ENCODE measurements around the gene KIFAP3. TPM values are rescaled to one million over a fixed set of nuclear protein-coding genes. Genes with fewer than 3 reads are reported as not detected.
"Not testable (repeated sequence)": the region's sequence is repeated elsewhere in the genome, so short reads cannot be mapped to it uniquely, and the experiment has no call there.

KIFAP3 gene
- total RNA-seq, 2 experiments from 2014 or later = 10.5 to 12.5 TPM

- Histone ChIP-seq H3K4me2 (ENCODE audit: low read length) (no peak overlapping the region), H2AFZ (ENCODE audit: low read length) (no peak overlapping the region), H3K9me3 (ENCODE audit: low read length) (peaks cover 27% of the 10 kb centered on the region), H4K20me1 (ENCODE audit: insufficient read depth, low read length) (no peaks in the 10 kb centered on the region), H3K4me3 (ENCODE audit: low read depth, low read length, poor library complexity, severe bottlenecking) (no peak overlapping the region), H3K27ac (ENCODE audit: low read depth, low read length, poor library complexity, severe bottlenecking) (no peak overlapping the region), H3K36me3 (ENCODE audit: insufficient read depth, low read length) (no peaks in the 10 kb centered on the region), H3K4me1 (ENCODE audit: insufficient read depth, low read length, poor library complexity, severe bottlenecking) (peaks cover 16% of the 10 kb centered on the region), H3K79me2 (ENCODE audit: insufficient read depth, low read depth, low read length) (peaks cover 9% of the 10 kb centered on the region; the same call in 1 of the 2 replicates), H3K9me2 (ENCODE audit: insufficient read depth, low read length) (no peaks in the 10 kb centered on the region)
- ChIA-PET POLR2A (interaction anchor here (0.6 kb wide), 1 partner anchor 730 kb away, joined by 4 read pairs; no protein-coding TSS in a partner anchor), CTCF (ENCODE audit: unreplicated experiment) (no interaction called here)
- TF ChIP-seq CTCF (conservative IDR thresholded peaks at IDR 0.05; ENCODE audit: low read length) (no peak), EZH2phosphoT487 (IDR thresholded peaks at IDR 0.05; ENCODE audit: borderline replicate concordance, low read depth, low read length) (no peak)
- intact Hi-C loops (cut with micrococcal nuclease; ENCODE audit: unreplicated experiment) = no loop called here
- BruUV-seq (replicated peaks) = no TSS peak
- DNase-seq (ENCODE audit: low spot score) = no peak
These were observed 3.4 kb upstream of the KIFAP3 start for GRCh38 chr1:170077926-170078325.

- H3K27ac ChIP-seq (ENCODE audit: low read depth, low read length, poor library complexity, severe bottlenecking); intact Hi-C loops (cut with micrococcal nuclease; ENCODE audit: unreplicated experiment); H3K4me3 ChIP-seq (ENCODE audit: low read depth, low read length, poor library complexity, severe bottlenecking); H3K9me2 ChIP-seq (ENCODE audit: insufficient read depth, low read length); H3K4me2 ChIP-seq (ENCODE audit: low read length); BruUV-seq (replicated peaks); H3K36me3 ChIP-seq (ENCODE audit: insufficient read depth, low read length); H2AFZ ChIP-seq (ENCODE audit: low read length); H4K20me1 ChIP-seq (ENCODE audit: insufficient read depth, low read length); CTCF ChIA-PET (ENCODE audit: unreplicated experiment): not testable (repeated sequence)
- peak; percentile 20 for DNase-seq (ENCODE audit: low spot score)
- H3K79me2 ChIP-seq (ENCODE audit: insufficient read depth, low read depth, low read length) = peaks cover 11% of the 10 kb centered on the region; the same call in 1 of the 2 replicates
- POLR2A ChIA-PET = interaction anchor here (0.6 to 0.7 kb wide), 3 partner anchors 46 to 176 kb away, joined by 3 read pairs; no protein-coding TSS in a partner anchor
- H3K4me1 ChIP-seq (ENCODE audit: insufficient read depth, low read length, poor library complexity, severe bottlenecking) = peaks cover 16% of the 10 kb centered on the region
- peaks cover 27% of the 10 kb centered on the region for H3K9me3 ChIP-seq (ENCODE audit: low read length)
These were observed 2.5 kb upstream of the KIFAP3 start for GRCh38 chr1:170076952-170077351.

- Histone ChIP-seq H2AFZ (ENCODE audit: low read length) (no peak overlapping the region), H4K20me1 (ENCODE audit: insufficient read depth, low read length) (no peaks in the 10 kb centered on the region), H3K79me2 (ENCODE audit: insufficient read depth, low read depth, low read length) (peaks cover 11% of the 10 kb centered on the region; the same call in 1 of the 2 replicates), H3K9me2 (ENCODE audit: insufficient read depth, low read length) (no peaks in the 10 kb centered on the region), H3K4me2 (ENCODE audit: low read length) (no peak overlapping the region), H3K4me1 (ENCODE audit: insufficient read depth, low read length, poor library complexity, severe bottlenecking) (peaks cover 21% of the 10 kb centered on the region), H3K27ac (ENCODE audit: low read depth, low read length, poor library complexity, severe bottlenecking) (no peak overlapping the region), H3K36me3 (ENCODE audit: insufficient read depth, low read length) (no peaks in the 10 kb centered on the region), H3K4me3 (ENCODE audit: low read depth, low read length, poor library complexity, severe bottlenecking) (no peak overlapping the region), H3K9me3 (ENCODE audit: low read length) (peaks cover 28% of the 10 kb centered on the region)
- TF ChIP-seq CTCF (conservative IDR thresholded peaks at IDR 0.05; ENCODE audit: low read length) (no peak), EZH2phosphoT487 (IDR thresholded peaks at IDR 0.05; ENCODE audit: borderline replicate concordance, low read depth, low read length) (no peak)
- DNase-seq (ENCODE audit: low spot score) = no peak
- intact Hi-C loops (cut with micrococcal nuclease; ENCODE audit: unreplicated experiment) = no loop called here
- CTCF ChIA-PET (ENCODE audit: unreplicated experiment) = no interaction called here
- POLR2A ChIA-PET = interaction anchor here (0.6 kb wide), 1 partner anchor 10 kb away, joined by 3 read pairs; no protein-coding TSS in a partner anchor
- no TSS peak for BruUV-seq (replicated peaks)
These were observed 1.7 kb upstream of the KIFAP3 start for GRCh38 chr1:170076199-170076598.

All from OCI-LY7 (cell line).